BE2C (cell line): ENCODE data around the gene PIK3AP1.
"Not testable (repeated sequence)": the region's sequence is repeated elsewhere in the genome, so short reads cannot be mapped to it uniquely, and the experiment has no call there.

Source experiments
- DNase-seq: peaks from one replicate; pipeline ENCODE4 v3.0.0-alpha.2; 2020
- H3K27me3 ChIP-seq: fragments of 250-450 bp; sonication (Bioruptor Pico); 2 replicates; pipeline ENCODE4 v1.5.1; 2020; ENCODE audit warnings: mild to moderate bottlenecking
- H3K36me3 ChIP-seq: fragments of 250-450 bp; sonication (Bioruptor Pico); 2 replicates; pipeline ENCODE4 v1.5.1; 2020; ENCODE audit warnings: mild to moderate bottlenecking
- H3K4me1 ChIP-seq: fragments of 250-450 bp; sonication (Bioruptor Pico); 2 replicates; pipeline ENCODE4 v1.5.1; 2020
- H3K4me3 ChIP-seq: 2 replicates; pipeline ENCODE4 v1.5.1; 2011; ENCODE audit warnings: low read depth, low read length
- H3K9me3 ChIP-seq: fragments of 250-450 bp; sonication (Bioruptor Pico); 2 replicates; pipeline ENCODE4 v1.5.1; 2020
- CTCF ChIP-seq: IDR thresholded peaks from 2 replicates; pipeline ENCODE4 v1.5.1; 2012; ENCODE audit warnings: mild to moderate bottlenecking, low read depth, low read length

The PIK3AP1 gene

GRCh38 chr10:96700374-96701099 lies 19.8 kb downstream of the PIK3AP1 start:
- Histone ChIP-seq H3K27me3 (no peaks in the 10 kb centered on the region), H3K9me3 (no peaks in the 10 kb centered on the region), H3K36me3 (no peaks in the 10 kb centered on the region), H3K4me1 (no peaks in the 10 kb centered on the region), H3K4me3 (no peak overlapping the region)
- TF ChIP-seq CTCF, result no peak
- DNase-seq, result no peak

GRCh38 chr10:96699613-96700012 lies 20.7 kb downstream of the PIK3AP1 start:
- no peaks in the 10 kb centered on the region for H3K36me3 ChIP-seq
- no peaks in the 10 kb centered on the region for H3K9me3 ChIP-seq
- H3K4me1 ChIP-seq, result no peaks in the 10 kb centered on the region
- TF ChIP-seq CTCF, result no peak
- DNase-seq, result no peak
- no peaks in the 10 kb centered on the region for H3K27me3 ChIP-seq
- no peak overlapping the region for H3K4me3 ChIP-seq

- not testable (repeated sequence) for H3K36me3 ChIP-seq, H3K4me3 ChIP-seq, DNase-seq
Measured at GRCh38 chr10:96698305-96698704, 22.0 kb downstream of the PIK3AP1 start.

GRCh38 chr10:96697438-96697837 lies 22.9 kb downstream of the PIK3AP1 start:
- no peak for DNase-seq
- H3K4me1 ChIP-seq, result no peaks in the 10 kb centered on the region
- no peaks in the 10 kb centered on the region for H3K9me3 ChIP-seq
- H3K36me3 ChIP-seq, result no peaks in the 10 kb centered on the region
- H3K27me3 ChIP-seq, result no peaks in the 10 kb centered on the region
- no peak overlapping the region for H3K4me3 ChIP-seq
- no peak for TF ChIP-seq CTCF

More at GRCh38 chr10:96698305-96698704, 22.0 kb downstream of the PIK3AP1 start:
- not testable (repeated sequence) for H3K4me1 ChIP-seq, H3K27me3 ChIP-seq, H3K9me3 ChIP-seq

- H3K4me3 ChIP-seq, result no peak overlapping the region
- H3K36me3 ChIP-seq, result no peaks in the 10 kb centered on the region
- no peak for TF ChIP-seq CTCF
- no peaks in the 10 kb centered on the region for H3K9me3 ChIP-seq
- DNase-seq, result no peak
- H3K4me1 ChIP-seq, result no peaks in the 10 kb centered on the region
- no peaks in the 10 kb centered on the region for H3K27me3 ChIP-seq
Measured at GRCh38 chr10:96696845-96697425, 23.4 kb downstream of the PIK3AP1 start.

- TF ChIP-seq CTCF, result no peak
- no peak for DNase-seq
- no peaks in the 10 kb centered on the region for H3K9me3 ChIP-seq
- no peaks in the 10 kb centered on the region for H3K27me3 ChIP-seq
- no peaks in the 10 kb centered on the region for H3K4me1 ChIP-seq
- H3K4me3 ChIP-seq, result no peak overlapping the region
- H3K36me3 ChIP-seq, result no peaks in the 10 kb centered on the region
Measured at GRCh38 chr10:96695975-96696634, 24.2 kb downstream of the PIK3AP1 start.
